Measurements from ENCODE around the gene SLC25A21.
"Not testable (repeated sequence)": the region's sequence is repeated elsewhere in the genome, so short reads cannot be mapped to it uniquely, and the experiment has no call there.

Gene SLC25A21

GRCh38 chr14:36817071-36817930 is 355.1 kb downstream of the SLC25A21 start:
- no peak for DNase-seq

- no peak for DNase-seq
These were observed 355.9 kb downstream of the SLC25A21 start for GRCh38 chr14:36816481-36816880.

GRCh38 chr14:36814783-36815182 is 357.6 kb downstream of the SLC25A21 start:
- DNase-seq = not testable (repeated sequence)

GRCh38 chr14:36810209-36810608 is 362.2 kb downstream of the SLC25A21 start:
- DNase-seq = no peak

- DNase-seq = no peak
These were observed 364.7 kb downstream of the SLC25A21 start for GRCh38 chr14:36807727-36808126.

- DNase-seq = no peak
These were observed 367.3 kb downstream of the SLC25A21 start for GRCh38 chr14:36805131-36805559.

GRCh38 chr14:36797634-36798033 is 374.8 kb downstream of the SLC25A21 start:
- no peak for DNase-seq

- DNase-seq = no peak
These were observed 381.0 kb downstream of the SLC25A21 start for GRCh38 chr14:36791402-36791801.

GRCh38 chr14:36785511-36785910 is 386.9 kb downstream of the SLC25A21 start:
- no peak for DNase-seq

- DNase-seq = no peak
These were observed 387.9 kb downstream of the SLC25A21 start for GRCh38 chr14:36784541-36784940.

- DNase-seq = no peak
These were observed 390.5 kb downstream of the SLC25A21 start for GRCh38 chr14:36781897-36782296.

- DNase-seq = no peak
These were observed 398.8 kb downstream of the SLC25A21 start for GRCh38 chr14:36773558-36773957.

- DNase-seq = no peak
These were observed 399.3 kb downstream of the SLC25A21 start for GRCh38 chr14:36773136-36773540.

- DNase-seq = no peak
These were observed 401.3 kb downstream of the SLC25A21 start for GRCh38 chr14:36771028-36771640.

GRCh38 chr14:36768638-36769337 is 403.6 kb downstream of the SLC25A21 start:
- DNase-seq = no peak

GRCh38 chr14:36767603-36768281 is 404.7 kb downstream of the SLC25A21 start:
- DNase-seq = no peak

GRCh38 chr14:36766974-36767373 is 405.4 kb downstream of the SLC25A21 start:
- no peak for DNase-seq

GRCh38 chr14:36757734-36758601 is 414.4 kb downstream of the SLC25A21 start:
- DNase-seq = no peak

- DNase-seq = no peak
These were observed 416.2 kb downstream of the SLC25A21 start for GRCh38 chr14:36756226-36756625.

- no peak for DNase-seq
These were observed 416.6 kb downstream of the SLC25A21 start for GRCh38 chr14:36755756-36756155.

- DNase-seq = no peak
These were observed 420.5 kb downstream of the SLC25A21 start for GRCh38 chr14:36751920-36752319.

GRCh38 chr14:36751106-36751505 is 421.3 kb downstream of the SLC25A21 start:
- DNase-seq = no peak
